Loucy (cell line): ENCODE results near the gene TMEM167A.

Source experiments
- EZH2phosphoT487 ChIP-seq: fragments of 200-600 bp; IDR thresholded peaks from 2 replicates; pipeline ENCODE4 v1.6.1; 2018; ENCODE audit warnings: antibody characterized with exemption, mild to moderate bottlenecking, moderate library complexity, borderline replicate concordance
- TF ChIP-seq, protein P1 (sequence below): fragments of 200-600 bp; sonication (generic); conservative IDR thresholded peaks from 2 replicates; pipeline ENCODE4 v1.5.1; 2014; ENCODE audit warnings: mild to moderate bottlenecking, antibody characterized with exemption, low read length

DNA sequence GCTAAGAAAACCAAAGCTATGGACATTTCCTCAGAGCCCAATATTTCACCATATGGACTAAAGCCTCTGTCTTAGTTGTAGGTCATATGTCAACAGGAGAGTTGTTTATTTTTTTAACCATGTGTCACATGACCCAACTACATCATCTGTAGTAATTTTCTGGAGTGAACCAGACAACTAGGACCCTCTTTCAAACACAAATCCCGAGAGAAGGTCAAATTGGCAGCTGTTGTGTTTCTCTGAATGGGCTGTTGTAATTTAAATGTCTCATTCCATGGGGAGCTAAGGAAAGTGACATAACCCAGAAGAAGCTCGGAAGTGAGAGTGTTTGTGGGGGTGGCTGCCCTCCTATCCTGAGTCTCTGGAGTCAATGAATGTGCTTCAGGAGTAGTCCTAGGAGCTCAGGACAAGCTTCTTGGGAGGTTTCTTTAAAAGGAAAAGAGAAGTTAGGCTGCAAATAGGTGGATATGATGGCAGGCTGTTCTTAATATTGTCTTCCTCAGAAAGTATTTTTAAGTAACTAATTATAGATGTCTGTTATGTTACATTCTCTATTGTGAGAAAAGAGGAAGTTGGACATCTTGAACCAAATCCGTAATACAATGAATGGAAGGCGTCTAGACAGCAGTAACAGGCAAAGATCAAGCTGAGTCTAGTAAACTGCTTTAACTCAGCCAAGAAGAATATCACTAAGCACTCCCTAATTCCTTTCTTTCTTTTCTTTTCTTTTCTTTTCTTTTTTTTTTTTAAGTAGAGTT, 50.1 kb downstream of the TMEM167A start:
- TF ChIP-seq, protein P1, sequence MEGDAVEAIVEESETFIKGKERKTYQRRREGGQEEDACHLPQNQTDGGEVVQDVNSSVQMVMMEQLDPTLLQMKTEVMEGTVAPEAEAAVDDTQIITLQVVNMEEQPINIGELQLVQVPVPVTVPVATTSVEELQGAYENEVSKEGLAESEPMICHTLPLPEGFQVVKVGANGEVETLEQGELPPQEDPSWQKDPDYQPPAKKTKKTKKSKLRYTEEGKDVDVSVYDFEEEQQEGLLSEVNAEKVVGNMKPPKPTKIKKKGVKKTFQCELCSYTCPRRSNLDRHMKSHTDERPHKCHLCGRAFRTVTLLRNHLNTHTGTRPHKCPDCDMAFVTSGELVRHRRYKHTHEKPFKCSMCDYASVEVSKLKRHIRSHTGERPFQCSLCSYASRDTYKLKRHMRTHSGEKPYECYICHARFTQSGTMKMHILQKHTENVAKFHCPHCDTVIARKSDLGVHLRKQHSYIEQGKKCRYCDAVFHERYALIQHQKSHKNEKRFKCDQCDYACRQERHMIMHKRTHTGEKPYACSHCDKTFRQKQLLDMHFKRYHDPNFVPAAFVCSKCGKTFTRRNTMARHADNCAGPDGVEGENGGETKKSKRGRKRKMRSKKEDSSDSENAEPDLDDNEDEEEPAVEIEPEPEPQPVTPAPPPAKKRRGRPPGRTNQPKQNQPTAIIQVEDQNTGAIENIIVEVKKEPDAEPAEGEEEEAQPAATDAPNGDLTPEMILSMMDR, result no peak
- no peak for TF ChIP-seq EZH2phosphoT487
